Rectal smooth muscle tissue (tissue), 1 donor: ENCODE results near the gene FMR1.

Experiments used
- H3K27ac ChIP-seq: one replicate; pipeline ENCODE4 v1.7.0; 2013; ENCODE audit warnings: low read depth, low read length, inconsistent platforms
- H3K27me3 ChIP-seq: one replicate; pipeline ENCODE4 v1.7.0; 2013; ENCODE audit warnings: low read length; ENCODE audit not compliant: control insufficient read depth, insufficient read depth
- H3K36me3 ChIP-seq: one replicate; pipeline ENCODE4 v1.7.0; 2013; ENCODE audit warnings: low read length; ENCODE audit not compliant: control insufficient read depth, insufficient read depth
- H3K4me1 ChIP-seq: one replicate; pipeline ENCODE4 v1.7.0; 2013; ENCODE audit warnings: low read length; ENCODE audit not compliant: control insufficient read depth, insufficient read depth
- H3K4me3 ChIP-seq: one replicate; pipeline ENCODE4 v1.7.0; 2013; ENCODE audit warnings: low read length
- H3K9ac ChIP-seq: one replicate; pipeline ENCODE4 v1.7.0; 2013; ENCODE audit warnings: low read length

FMR1 gene

DNA sequence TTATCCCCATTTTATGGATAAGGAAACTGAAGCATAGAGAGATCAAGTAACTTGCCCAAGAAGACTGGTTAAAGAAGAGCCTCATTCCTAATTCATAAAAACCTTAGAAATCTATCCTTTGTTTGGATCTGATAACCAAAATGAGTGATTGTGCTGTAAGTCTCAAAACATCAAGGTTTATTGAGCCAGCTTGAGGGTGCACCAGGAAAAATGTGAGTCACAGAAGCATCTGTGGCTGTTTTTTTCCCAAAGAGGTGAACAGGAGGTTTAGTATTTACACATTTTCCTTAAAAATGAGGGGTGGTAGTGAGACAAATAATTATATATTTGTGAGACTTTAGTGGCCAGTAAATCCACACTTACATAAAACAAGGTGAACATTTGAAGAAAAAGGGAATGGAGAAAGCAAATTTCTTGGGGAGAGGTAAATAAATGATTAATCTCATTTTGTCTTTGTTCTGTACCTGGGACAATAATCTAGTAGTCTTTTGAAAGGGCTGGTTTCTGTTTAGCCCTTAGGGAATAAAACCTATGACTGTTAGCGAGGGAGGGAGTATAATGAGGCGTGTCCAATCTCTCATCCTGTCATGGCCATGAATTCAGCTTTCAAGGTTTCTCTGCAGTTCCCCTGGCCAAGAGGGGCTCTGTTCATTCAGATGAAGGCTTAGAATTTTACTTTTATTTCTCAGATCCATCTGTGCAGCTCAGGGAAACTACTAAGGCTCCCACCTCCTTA is 12.2 kb upstream of the FMR1 start:
- H3K4me3 ChIP-seq: no peak overlapping the region
- H3K36me3 ChIP-seq: no peaks in the 10 kb centered on the region
- H3K27ac ChIP-seq: no peak overlapping the region
- no peaks in the 10 kb centered on the region for H3K4me1 ChIP-seq
- H3K27me3 ChIP-seq: no peaks in the 10 kb centered on the region
- H3K9ac ChIP-seq: no peak overlapping the region

DNA sequence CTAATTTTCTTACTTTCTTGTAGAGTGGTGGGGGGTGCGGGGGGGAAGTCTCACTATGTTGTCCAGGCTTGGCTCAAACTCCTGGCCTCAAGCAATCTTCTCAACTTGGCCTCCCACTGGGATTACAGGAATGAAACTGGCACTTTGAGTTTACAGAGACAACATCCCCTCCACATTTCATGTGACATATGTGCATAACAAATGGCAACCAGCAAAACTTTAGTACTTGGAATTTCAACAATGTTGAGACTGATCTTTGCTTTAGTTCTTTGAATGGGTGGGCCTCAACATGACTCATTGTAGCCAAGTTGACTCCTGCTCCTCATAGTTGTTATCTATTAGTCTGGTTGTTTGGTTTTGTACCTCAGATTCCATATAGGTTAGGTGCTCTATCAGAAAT is 11.4 kb upstream of the FMR1 start:
- H3K4me1 ChIP-seq: no peaks in the 10 kb centered on the region
- no peak overlapping the region for H3K27ac ChIP-seq
- H3K36me3 ChIP-seq: no peaks in the 10 kb centered on the region
- no peak overlapping the region for H3K9ac ChIP-seq
- no peaks in the 10 kb centered on the region for H3K27me3 ChIP-seq
- H3K4me3 ChIP-seq: no peak overlapping the region

DNA sequence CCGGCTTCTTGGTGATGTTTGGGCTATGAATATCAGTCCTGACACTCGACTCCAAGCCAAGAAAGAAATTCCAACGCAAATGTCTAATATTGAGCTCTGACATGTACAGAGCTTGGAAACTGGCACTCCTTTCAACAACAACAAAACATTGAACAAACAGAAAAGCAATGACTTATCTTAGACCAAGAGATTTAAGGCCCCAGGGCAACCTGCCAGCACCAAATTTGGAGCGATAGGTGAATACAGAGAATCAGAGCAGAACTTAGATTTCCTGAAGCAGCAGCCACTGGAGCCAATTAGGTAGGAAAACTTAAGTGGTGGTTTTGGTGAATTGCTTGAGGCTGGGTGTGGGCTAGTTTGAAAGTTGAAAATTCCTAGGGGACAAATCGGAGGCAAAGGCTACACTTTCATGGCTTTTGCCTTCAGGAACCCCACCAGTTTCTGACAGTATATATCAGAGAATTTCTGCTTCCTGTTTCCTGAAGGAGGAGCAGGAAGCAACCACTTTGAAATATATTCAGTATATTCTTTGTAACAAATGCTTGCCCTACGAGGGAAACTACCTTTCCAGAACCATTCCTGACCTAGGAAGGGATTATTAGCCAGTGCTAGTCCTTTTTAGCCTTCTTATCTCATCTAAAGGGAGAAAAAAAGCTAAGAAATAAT is 10.1 kb upstream of the FMR1 start:
- H3K9ac ChIP-seq: no peak overlapping the region
- H3K27me3 ChIP-seq: no peaks in the 10 kb centered on the region
- no peak overlapping the region for H3K27ac ChIP-seq
- H3K36me3 ChIP-seq: no peaks in the 10 kb centered on the region
- no peak overlapping the region for H3K4me3 ChIP-seq
- no peaks in the 10 kb centered on the region for H3K4me1 ChIP-seq

DNA sequence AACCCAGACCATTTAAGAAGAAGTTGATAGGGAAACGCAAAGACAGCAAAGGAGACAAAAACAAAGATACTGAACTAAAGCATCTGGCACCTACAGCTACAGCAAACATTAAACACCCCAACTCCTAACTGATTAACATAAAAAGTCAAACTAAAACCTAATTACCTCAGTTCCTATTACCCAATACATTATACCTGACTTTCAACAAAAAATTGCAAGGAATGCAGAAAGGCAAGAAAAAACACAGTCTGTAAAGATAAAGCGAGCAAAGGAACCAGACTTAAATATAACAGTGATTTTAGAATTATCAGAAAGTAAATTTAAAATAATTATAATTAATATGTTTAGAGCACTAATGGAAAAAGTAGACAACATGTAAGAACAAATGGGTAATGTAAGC is 9.4 kb upstream of the FMR1 start:
- H3K4me1 ChIP-seq: no peaks in the 10 kb centered on the region
- H3K27me3 ChIP-seq: no peaks in the 10 kb centered on the region

DNA sequence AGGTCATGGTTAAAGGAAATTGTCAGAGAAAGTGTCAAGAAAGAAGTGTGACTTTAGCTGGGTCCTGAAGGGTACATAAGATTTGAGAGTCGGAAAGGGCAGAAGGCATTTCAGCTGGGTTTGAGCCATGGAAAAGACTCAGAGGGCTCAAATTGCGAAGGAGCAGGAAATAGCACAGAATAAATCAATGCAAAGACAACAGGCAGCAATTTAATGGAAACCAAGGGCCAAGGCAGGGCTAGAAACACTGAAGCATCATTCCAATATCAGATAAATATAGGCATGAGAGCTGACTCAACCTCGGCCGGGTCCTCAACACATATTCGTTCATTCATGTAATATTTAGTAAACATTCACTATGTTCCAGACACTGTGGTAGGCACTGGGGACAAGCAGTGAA is 3.6 kb upstream of the FMR1 start:
- Histone ChIP-seq H3K4me1 (no peaks in the 10 kb centered on the region), H3K27ac (no peak overlapping the region), H3K9ac (no peak overlapping the region), H3K4me3 (no peak overlapping the region), H3K27me3 (no peaks in the 10 kb centered on the region), H3K36me3 (no peaks in the 10 kb centered on the region)

More for the DNA sequence above, 9.4 kb upstream of the FMR1 start:
- Histone ChIP-seq H3K36me3 (no peaks in the 10 kb centered on the region), H3K9ac (no peak overlapping the region), H3K27ac (no peak overlapping the region), H3K4me3 (no peak overlapping the region)

DNA sequence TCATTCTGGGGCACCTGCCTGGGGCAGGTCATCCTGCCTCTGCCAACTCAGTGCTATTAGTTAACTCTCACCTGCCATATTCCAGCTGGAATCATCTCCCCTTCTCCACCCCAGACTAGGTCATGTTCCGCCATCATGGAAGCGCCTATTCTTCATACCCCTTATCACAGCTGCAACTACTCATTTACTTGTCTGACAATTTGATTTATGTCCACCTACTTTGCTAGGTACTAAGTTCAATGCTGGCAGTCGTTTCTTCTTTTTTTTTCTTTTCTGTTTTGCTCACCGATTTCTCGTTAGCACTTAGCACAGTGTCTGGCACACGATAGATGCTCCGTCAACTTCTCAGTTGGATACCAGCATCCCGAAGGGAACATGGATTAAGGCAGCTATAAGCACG is 1.1 kb upstream of the FMR1 start:
- Histone ChIP-seq H3K4me3 (no peak overlapping the region), H3K36me3 (no peaks in the 10 kb centered on the region), H3K9ac (no peak overlapping the region), H3K4me1 (no peaks in the 10 kb centered on the region), H3K27me3 (no peaks in the 10 kb centered on the region), H3K27ac (no peak overlapping the region)

DNA sequence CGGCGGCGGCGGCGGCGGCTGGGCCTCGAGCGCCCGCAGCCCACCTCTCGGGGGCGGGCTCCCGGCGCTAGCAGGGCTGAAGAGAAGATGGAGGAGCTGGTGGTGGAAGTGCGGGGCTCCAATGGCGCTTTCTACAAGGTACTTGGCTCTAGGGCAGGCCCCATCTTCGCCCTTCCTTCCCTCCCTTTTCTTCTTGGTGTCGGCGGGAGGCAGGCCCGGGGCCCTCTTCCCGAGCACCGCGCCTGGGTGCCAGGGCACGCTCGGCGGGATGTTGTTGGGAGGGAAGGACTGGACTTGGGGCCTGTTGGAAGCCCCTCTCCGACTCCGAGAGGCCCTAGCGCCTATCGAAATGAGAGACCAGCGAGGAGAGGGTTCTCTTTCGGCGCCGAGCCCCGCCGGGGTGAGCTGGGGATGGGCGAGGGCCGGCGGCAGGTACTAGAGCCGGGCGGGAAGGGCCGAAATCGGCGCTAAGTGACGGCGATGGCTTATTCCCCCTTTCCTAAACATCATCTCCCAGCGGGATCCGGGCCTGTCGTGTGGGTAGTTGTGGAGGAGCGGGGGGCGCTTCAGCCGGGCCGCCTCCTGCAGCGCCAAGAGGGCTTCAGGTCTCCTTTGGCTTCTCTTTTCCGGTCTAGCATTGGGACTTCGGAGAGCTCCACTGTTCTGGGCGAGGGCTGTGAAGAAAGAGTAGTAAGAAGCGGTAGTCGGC is 528 bp downstream of the FMR1 start:
- H3K4me3 ChIP-seq: peak overlapping the region; percentile 81
- H3K27me3 ChIP-seq: no peaks in the 10 kb centered on the region
- no peaks in the 10 kb centered on the region for H3K4me1 ChIP-seq
- H3K27ac ChIP-seq: peak overlapping the region; percentile 82
- H3K9ac ChIP-seq: peak overlapping the region; percentile 45
- no peaks in the 10 kb centered on the region for H3K36me3 ChIP-seq

DNA sequence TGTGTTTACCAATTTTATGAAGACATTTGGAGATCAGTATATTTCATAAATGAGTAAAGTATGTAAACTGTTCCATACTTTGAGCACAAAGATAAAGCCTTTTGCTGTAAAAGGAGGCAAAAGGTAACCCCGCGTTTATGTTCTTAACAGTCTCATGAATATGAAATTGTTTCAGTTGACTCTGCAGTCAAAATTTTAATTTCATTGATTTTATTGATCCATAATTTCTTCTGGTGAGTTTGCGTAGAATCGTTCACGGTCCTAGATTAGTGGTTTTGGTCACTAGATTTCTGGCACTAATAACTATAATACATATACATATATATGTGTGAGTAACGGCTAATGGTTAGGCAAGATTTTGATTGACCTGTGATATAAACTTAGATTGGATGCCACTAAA is 1.9 kb downstream of the FMR1 start:
- Histone ChIP-seq H3K9ac (no peak overlapping the region), H3K27me3 (no peaks in the 10 kb centered on the region), H3K4me3 (no peak overlapping the region), H3K27ac (no peak overlapping the region), H3K36me3 (no peaks in the 10 kb centered on the region), H3K4me1 (no peaks in the 10 kb centered on the region)

DNA sequence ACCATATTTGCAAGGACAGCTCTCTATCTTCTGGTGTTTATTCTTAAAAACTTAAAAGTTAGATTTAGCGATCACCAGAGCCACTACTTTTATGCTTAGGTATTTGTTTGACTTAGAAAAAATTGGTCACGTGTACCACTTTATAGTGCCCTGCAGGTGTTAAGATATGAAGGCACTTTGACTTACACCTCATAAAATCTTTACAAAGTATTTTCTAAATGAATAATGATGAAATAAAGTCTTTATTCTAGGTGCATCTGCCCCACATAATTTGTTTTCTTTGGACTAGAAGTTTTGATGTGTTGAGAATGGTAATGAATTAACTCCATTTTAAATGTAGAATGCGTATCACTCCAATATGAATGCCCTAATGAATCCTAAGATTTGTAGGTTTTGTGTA is 2.9 kb downstream of the FMR1 start:
- Histone ChIP-seq H3K27me3 (no peaks in the 10 kb centered on the region), H3K27ac (no peak overlapping the region), H3K4me3 (no peak overlapping the region), H3K36me3 (no peaks in the 10 kb centered on the region), H3K9ac (no peak overlapping the region), H3K4me1 (no peaks in the 10 kb centered on the region)

DNA sequence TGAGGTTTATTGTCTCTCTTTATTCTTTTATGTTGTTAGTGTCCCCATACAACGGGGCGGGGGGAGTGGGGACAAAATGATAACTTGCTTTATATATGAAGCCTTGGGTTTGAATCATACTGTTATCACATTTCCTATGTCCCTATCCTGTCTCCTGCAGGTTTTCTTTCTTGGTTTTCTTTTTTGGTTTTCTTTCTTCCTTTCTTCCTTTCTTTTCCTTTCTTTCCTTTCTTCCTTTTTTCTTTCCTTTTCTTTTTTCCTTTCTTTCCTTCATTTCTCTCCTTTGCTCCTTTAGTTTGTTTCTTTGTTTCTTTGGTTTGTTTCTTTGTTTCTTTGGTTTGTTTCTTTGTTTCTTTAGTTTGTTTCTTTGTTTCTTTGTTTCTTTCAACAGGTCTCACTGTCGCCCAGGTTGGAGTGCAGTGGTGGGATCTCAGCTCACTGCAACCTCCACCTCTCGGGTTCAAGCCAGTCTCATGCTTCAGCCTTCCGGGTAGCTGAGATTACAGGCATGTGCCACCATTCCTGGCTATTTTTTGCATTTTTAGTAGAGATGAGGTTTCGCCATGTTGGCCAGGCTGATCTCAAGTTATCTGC is 4.8 kb downstream of the FMR1 start:
- H3K9ac ChIP-seq: no peak overlapping the region
- no peak overlapping the region for H3K27ac ChIP-seq
- no peaks in the 10 kb centered on the region for H3K4me1 ChIP-seq
- no peaks in the 10 kb centered on the region for H3K36me3 ChIP-seq
- H3K4me3 ChIP-seq: no peak overlapping the region
- H3K27me3 ChIP-seq: no peaks in the 10 kb centered on the region

DNA sequence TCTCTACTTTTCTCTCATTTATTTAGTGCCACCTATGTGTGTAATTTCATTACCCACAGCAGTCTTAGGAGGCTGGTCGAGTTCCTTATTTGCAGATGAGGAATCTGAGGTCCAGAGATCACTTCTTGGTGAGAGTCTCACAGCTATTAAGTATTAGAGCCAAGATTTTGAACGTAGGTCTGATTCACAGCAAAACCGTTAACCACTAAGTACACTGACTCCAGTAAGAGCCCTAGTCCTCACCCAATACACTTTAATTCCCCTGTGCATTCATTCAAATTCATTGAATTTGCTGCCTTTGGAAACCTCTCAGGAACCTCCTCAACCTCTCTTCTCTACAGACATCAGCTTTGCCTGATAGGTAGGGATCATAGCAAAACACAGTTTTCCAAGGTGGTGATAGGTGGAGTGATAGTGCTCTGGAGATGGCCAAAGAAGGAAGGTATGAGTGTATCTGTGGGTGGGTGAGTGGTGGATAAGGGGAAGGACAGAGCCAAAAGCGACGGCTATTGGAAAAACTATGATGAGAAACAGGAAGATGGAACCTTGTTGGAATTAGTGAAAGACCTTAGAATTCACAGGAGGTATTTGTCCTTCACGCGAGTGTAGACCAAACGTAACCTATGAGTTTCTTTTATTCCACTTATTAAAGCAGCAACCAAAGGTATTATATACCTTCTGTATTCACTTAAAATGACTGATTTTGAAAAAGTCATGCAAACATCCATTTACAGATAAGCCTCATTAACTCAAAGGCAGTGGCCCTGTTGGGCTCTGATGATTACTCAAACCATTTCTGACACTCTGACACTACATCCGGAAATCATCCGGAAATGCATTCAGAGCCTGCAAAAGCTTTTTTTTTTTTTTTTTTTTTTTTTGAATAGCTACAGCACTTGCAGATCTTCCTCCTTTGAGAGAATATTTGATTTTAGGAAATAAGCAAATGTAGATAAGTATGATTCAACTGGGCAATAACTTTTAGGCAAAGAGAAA is 6.3 kb downstream of the FMR1 start:
- no peaks in the 10 kb centered on the region for H3K36me3 ChIP-seq

More for the DNA sequence above, 6.3 kb downstream of the FMR1 start:
- H3K4me1 ChIP-seq: no peaks in the 10 kb centered on the region
- no peak overlapping the region for H3K4me3 ChIP-seq
- no peak overlapping the region for H3K27ac ChIP-seq
- no peak overlapping the region for H3K9ac ChIP-seq
- H3K27me3 ChIP-seq: no peaks in the 10 kb centered on the region
